Coronary artery (tissue), 2 donors: ENCODE results near the gene ALB.

Source experiments
- DNase-seq: peaks from one replicate; pipeline ENCODE4 v3.0.0-alpha.2; 2017; ENCODE audit warnings: low spot score
- H3K27ac ChIP-seq, 2 donors: fragments of 200-600 bp; sonication (generic); one replicate each; pipeline ENCODE4 v1.5.1; 2016 to 2019
- H3K4me3 ChIP-seq: fragments of 200-600 bp; sonication (generic); 2 replicates; pipeline ENCODE4 v1.5.1; 2016; ENCODE audit warnings: mild to moderate bottlenecking, moderate library complexity
- CTCF ChIP-seq: fragments of 200-600 bp; sonication (generic); IDR thresholded peaks from one replicate; pipeline ENCODE4 v1.5.1; 2019; ENCODE audit warnings: antibody characterized with exemption

ALB gene

GRCh38 chr4:73437558-73437956 lies 33.5 kb downstream of the ALB start:
- no peak for DNase-seq
- TF ChIP-seq CTCF = no peak
- Histone ChIP-seq H3K4me3 (no peak overlapping the region), H3K27ac (no peak overlapping the region)

GRCh38 chr4:73438048-73438447 lies 34.0 kb downstream of the ALB start:
- no peak for TF ChIP-seq CTCF
- Histone ChIP-seq H3K27ac (no peak overlapping the region), H3K4me3 (no peak overlapping the region)
- no peak for DNase-seq

- DNase-seq = no peak
- no peak for TF ChIP-seq CTCF
- Histone ChIP-seq H3K4me3 (no peak overlapping the region), H3K27ac (no peak overlapping the region)
These were observed 34.6 kb downstream of the ALB start for GRCh38 chr4:73438582-73439215.

GRCh38 chr4:73439445-73439844 lies 35.4 kb downstream of the ALB start:
- TF ChIP-seq CTCF = no peak
- no peak overlapping the region for H3K4me3 ChIP-seq
- no peak overlapping the region for H3K27ac ChIP-seq
- no peak for DNase-seq

- no peak overlapping the region for H3K4me3 ChIP-seq
- no peak for TF ChIP-seq CTCF
- no peak overlapping the region for H3K27ac ChIP-seq
These were observed 35.9 kb downstream of the ALB start for GRCh38 chr4:73439991-73440390.

GRCh38 chr4:73440653-73441052 lies 36.6 kb downstream of the ALB start:
- no peak overlapping the region for H3K27ac ChIP-seq
- DNase-seq = no peak
- no peak for TF ChIP-seq CTCF
- no peak overlapping the region for H3K4me3 ChIP-seq

More at GRCh38 chr4:73439991-73440390, 35.9 kb downstream of the ALB start:
- no peak for DNase-seq

GRCh38 chr4:73442275-73442674 lies 38.2 kb downstream of the ALB start:
- H3K27ac ChIP-seq = no peak overlapping the region
- H3K4me3 ChIP-seq = no peak overlapping the region
- no peak for TF ChIP-seq CTCF
- DNase-seq = no peak
